MCF 10A (cell line): Measurements from ENCODE around the gene WWOX. TPM values are rescaled to one million over a fixed set of nuclear protein-coding genes. Genes with fewer than 3 reads are reported as not detected.

Experiments used
- BruUV-seq: library from RNA; stranded (reverse); fragments of 400-500 nt; replicated peaks from 2 replicates; lab custom pipeline; 2021; lab: Mats Ljungman, UMichigan
- CTCF ChIA-PET: fragments of 300-600 bp; sonication (Branson Sonifier 250); formaldehyde crosslinking; extraction: SDS; loops from one replicate; lab custom pipeline; 2021; ENCODE audit warnings: antibody characterized with exemption, inconsistent platforms; lab: Yijun Ruan, JAX
- POLR2A ChIA-PET: fragments of 300-600, 350-650 bp; sonication (Branson Sonifier 250); formaldehyde crosslinking; extraction: SDS; loops from one replicate; lab custom pipeline; 2020; ENCODE audit warnings: antibody characterized with exemption, inconsistent platforms; lab: Yijun Ruan, JAX
- DNase-seq: peaks from one replicate; pipeline ENCODE4 v3.0.0-alpha.2; 2018; ENCODE audit not compliant: unreplicated experiment
- H3K27ac Mint-ChIP-seq: one replicate; pipeline ENCODE4 v1.8.0; 2022; ENCODE audit warnings: mild to moderate bottlenecking, low read depth, mixed read lengths; ENCODE audit not compliant: unreplicated experiment
- H3K27me3 Mint-ChIP-seq: one replicate; pipeline ENCODE4 v1.8.0; 2022; ENCODE audit warnings: mixed read lengths; ENCODE audit not compliant: insufficient read depth, unreplicated experiment
- H3K36me3 Mint-ChIP-seq: one replicate; pipeline ENCODE4 v1.8.0; 2022; ENCODE audit warnings: mild to moderate bottlenecking, moderate library complexity, mixed read lengths; ENCODE audit not compliant: insufficient read depth, unreplicated experiment
- H3K4me1 Mint-ChIP-seq: one replicate; pipeline ENCODE4 v1.8.0; 2022; ENCODE audit warnings: mixed read lengths; ENCODE audit not compliant: insufficient read depth, unreplicated experiment
- H3K4me3 Mint-ChIP-seq: one replicate; pipeline ENCODE4 v1.8.0; 2022; ENCODE audit warnings: mild to moderate bottlenecking, moderate library complexity, mixed read lengths; ENCODE audit not compliant: unreplicated experiment
- H3K9me3 Mint-ChIP-seq: one replicate; pipeline ENCODE4 v1.8.0; 2022; ENCODE audit warnings: mixed read lengths; ENCODE audit not compliant: unreplicated experiment
- CTCF ChIP-seq: fragments of 200-600 bp; IDR thresholded peaks from one replicate; pipeline ENCODE4 v1.8.0; 2022; ENCODE audit warnings: antibody characterized with exemption, mild to moderate bottlenecking; ENCODE audit not compliant: unreplicated experiment
- intact Hi-C: fragments of 100-400 bp; cut with micrococcal nuclease; formaldehyde crosslinking; loops from 2 replicates; pipeline ENCODE4 v1.14.1; 2022
- total RNA-seq: library from RNA; stranded (reverse); gene quantifications from 2 replicates; pipeline ENCODE4 v1.2.3, GENCODE V29; 2022

The WWOX gene
- total RNA-seq, 1 experiment from 2014 or later = 18.1 TPM

GRCh38 chr16:78506367-78507193 lies 407.1 kb downstream of the WWOX start:
- BruUV-seq = no TSS peak

GRCh38 chr16:78507576-78507975 lies 408.1 kb downstream of the WWOX start:
- intact Hi-C loops = loop anchor here (10.0 kb wide), 2 partner anchors 1577 to 1957 kb away; no protein-coding TSS in a partner anchor
- no peaks in the 10 kb centered on the region for H3K36me3 Mint-ChIP-seq
- CTCF ChIA-PET = interaction anchor here (1.0 to 1.6 kb wide), 3 partner anchors 18 to 1958 kb away, joined by 3 to 4 read pairs (median 3); no protein-coding TSS in a partner anchor
- BruUV-seq = no TSS peak
- H3K9me3 Mint-ChIP-seq = no peaks in the 10 kb centered on the region
- TF ChIP-seq CTCF = no peak
- H3K4me1 Mint-ChIP-seq = peaks cover 7% of the 10 kb centered on the region
- H3K27me3 Mint-ChIP-seq = no peaks in the 10 kb centered on the region
- H3K4me3 Mint-ChIP-seq = no peak overlapping the region
- H3K27ac Mint-ChIP-seq = no peak overlapping the region
- DNase-seq = no peak
- POLR2A ChIA-PET = no interaction called here

More at GRCh38 chr16:78506367-78507193, 407.1 kb downstream of the WWOX start:
- intact Hi-C loops = loop anchor here (10.0 kb wide), 2 partner anchors 1578 to 1958 kb away; no protein-coding TSS in a partner anchor
- Mint-ChIP-seq H3K4me1 (peaks cover 7% of the 10 kb centered on the region), H3K9me3 (no peaks in the 10 kb centered on the region), H3K4me3 (no peak overlapping the region), H3K27ac (no peak overlapping the region), H3K36me3 (no peaks in the 10 kb centered on the region), H3K27me3 (no peaks in the 10 kb centered on the region)
- DNase-seq = no peak
- CTCF ChIA-PET = interaction anchor here (1.0 kb wide), 1 partner anchor 235 kb away, joined by 3 read pairs; no protein-coding TSS in a partner anchor
- POLR2A ChIA-PET = no interaction called here
- no peak for TF ChIP-seq CTCF

GRCh38 chr16:78509965-78510364 lies 410.5 kb downstream of the WWOX start:
- intact Hi-C loops = loop anchor here (10.0 kb wide), 3 partner anchors 175 to 1955 kb away; no protein-coding TSS in a partner anchor
- Mint-ChIP-seq H3K27ac (no peak overlapping the region), H3K36me3 (no peaks in the 10 kb centered on the region), H3K4me3 (no peak overlapping the region), H3K27me3 (no peaks in the 10 kb centered on the region), H3K4me1 (peaks cover 12% of the 10 kb centered on the region), H3K9me3 (no peaks in the 10 kb centered on the region)
- CTCF ChIA-PET = interaction anchor here (0.6 kb wide), 1 partner anchor 180 kb away, joined by 3 read pairs; no protein-coding TSS in a partner anchor
- POLR2A ChIA-PET = no interaction called here
- DNase-seq = no peak
- no TSS peak for BruUV-seq
- no peak for TF ChIP-seq CTCF

GRCh38 chr16:78510496-78510895 lies 411.0 kb downstream of the WWOX start:
- peaks cover 12% of the 10 kb centered on the region for H3K4me1 Mint-ChIP-seq
- no peak for TF ChIP-seq CTCF
- no peak overlapping the region for H3K27ac Mint-ChIP-seq
- no peak overlapping the region for H3K4me3 Mint-ChIP-seq
- H3K27me3 Mint-ChIP-seq = no peaks in the 10 kb centered on the region
- no peaks in the 10 kb centered on the region for H3K36me3 Mint-ChIP-seq
- BruUV-seq = no TSS peak
- intact Hi-C loops = loop anchor here (10.0 kb wide), 1 partner anchor 174 kb away; no protein-coding TSS in a partner anchor
- ChIA-PET POLR2A (interaction anchor here (0.6 kb wide), 1 partner anchor 1758 kb away, joined by 3 read pairs; no protein-coding TSS in a partner anchor), CTCF (interaction anchor here (0.6 to 0.7 kb wide), 2 partner anchors 179 to 513 kb away, joined by 3 read pairs; no protein-coding TSS in a partner anchor)
- H3K9me3 Mint-ChIP-seq = no peaks in the 10 kb centered on the region
- DNase-seq = no peak
